ENCODE results near the gene PFAS.

PFAS gene

GRCh38 chr17:8275421-8276290 lies 26.6 kb downstream of the PFAS start:
- ATAC-seq: no peak
- Mint-ChIP-seq H3K27ac (no peak overlapping the region), H3K4me1 (no peaks in the 10 kb centered on the region), H3K27me3 (no peaks in the 10 kb centered on the region), H3K4me3 (no peak overlapping the region), H3K36me3 (peaks cover 21% of the 10 kb centered on the region), H3K9me3 (no peaks in the 10 kb centered on the region)

- no peak overlapping the region for H3K27ac Mint-ChIP-seq
- H3K36me3 Mint-ChIP-seq: peaks cover 10% of the 10 kb centered on the region
- H3K4me1 Mint-ChIP-seq: no peaks in the 10 kb centered on the region
- H3K9me3 Mint-ChIP-seq: no peaks in the 10 kb centered on the region
- no peak for ATAC-seq
- H3K27me3 Mint-ChIP-seq: no peaks in the 10 kb centered on the region
- no peak overlapping the region for H3K4me3 Mint-ChIP-seq
These were observed 28.2 kb downstream of the PFAS start for GRCh38 chr17:8277317-8277716.

- H3K36me3 Mint-ChIP-seq: no peaks in the 10 kb centered on the region
- peaks cover 15% of the 10 kb centered on the region for H3K4me1 Mint-ChIP-seq
- H3K9me3 Mint-ChIP-seq: no peaks in the 10 kb centered on the region
- H3K27ac Mint-ChIP-seq: no peak overlapping the region
- H3K4me3 Mint-ChIP-seq: no peak overlapping the region
- no peak for ATAC-seq
- H3K27me3 Mint-ChIP-seq: no peaks in the 10 kb centered on the region
These were observed 33.3 kb downstream of the PFAS start for GRCh38 chr17:8282345-8282744.

GRCh38 chr17:8283356-8283755 lies 34.3 kb downstream of the PFAS start:
- Mint-ChIP-seq H3K4me3 (no peak overlapping the region), H3K9me3 (no peaks in the 10 kb centered on the region), H3K36me3 (no peaks in the 10 kb centered on the region), H3K27ac (no peak overlapping the region), H3K4me1 (peaks cover 21% of the 10 kb centered on the region), H3K27me3 (no peaks in the 10 kb centered on the region)
- no peak for ATAC-seq

GRCh38 chr17:8284126-8284525 lies 35.0 kb downstream of the PFAS start:
- no peak for ATAC-seq
- peaks cover 24% of the 10 kb centered on the region for H3K4me1 Mint-ChIP-seq
- no peaks in the 10 kb centered on the region for H3K9me3 Mint-ChIP-seq
- H3K27ac Mint-ChIP-seq: no peak overlapping the region
- H3K36me3 Mint-ChIP-seq: no peaks in the 10 kb centered on the region
- no peak overlapping the region for H3K4me3 Mint-ChIP-seq
- no peaks in the 10 kb centered on the region for H3K27me3 Mint-ChIP-seq

- ATAC-seq: no peak
- Mint-ChIP-seq H3K36me3 (peaks cover 9% of the 10 kb centered on the region), H3K4me3 (no peak overlapping the region), H3K27me3 (no peaks in the 10 kb centered on the region), H3K27ac (no peak overlapping the region), H3K9me3 (no peaks in the 10 kb centered on the region), H3K4me1 (peaks cover 38% of the 10 kb centered on the region)
These were observed 36.4 kb downstream of the PFAS start for GRCh38 chr17:8285270-8286181.

- H3K4me3 Mint-ChIP-seq: peak overlapping the region; percentile 90
- no peak for ATAC-seq
- H3K27ac Mint-ChIP-seq: peak overlapping the region; percentile 98
- peaks cover 11% of the 10 kb centered on the region for H3K36me3 Mint-ChIP-seq
- no peaks in the 10 kb centered on the region for H3K27me3 Mint-ChIP-seq
- H3K4me1 Mint-ChIP-seq: peaks cover 47% of the 10 kb centered on the region
- no peaks in the 10 kb centered on the region for H3K9me3 Mint-ChIP-seq
These were observed 38.7 kb downstream of the PFAS start for GRCh38 chr17:8287651-8288335.

GRCh38 chr17:8288336-8289102 lies 39.4 kb downstream of the PFAS start, which contains the start of gene RANGRF:
TSS of gene RANGRF (plus strand) at chr17:8288670. CDS start at chr17:8288789, 119 bp downstream.
- peaks cover 11% of the 10 kb centered on the region for H3K36me3 Mint-ChIP-seq
- H3K9me3 Mint-ChIP-seq: no peaks in the 10 kb centered on the region
- peak; percentile 94 for ATAC-seq
- H3K4me3 Mint-ChIP-seq: peak within 1 kb of the TSS; percentile 90
- H3K4me1 Mint-ChIP-seq: peaks cover 54% of the 10 kb centered on the region
- H3K27me3 Mint-ChIP-seq: no peaks in the 10 kb centered on the region
- peak within 1 kb of the TSS; percentile 98 for H3K27ac Mint-ChIP-seq

- H3K4me1 Mint-ChIP-seq: peaks cover 55% of the 10 kb centered on the region
- ATAC-seq: no peak
These were observed 40.0 kb downstream of the PFAS start for GRCh38 chr17:8289103-8289397.

GRCh38 chr17:8290043-8290442 lies 41.0 kb downstream of the PFAS start:
- H3K4me3 Mint-ChIP-seq: peak overlapping the region; percentile 90
- ATAC-seq: no peak
- H3K27me3 Mint-ChIP-seq: no peaks in the 10 kb centered on the region
- H3K36me3 Mint-ChIP-seq: peaks cover 11% of the 10 kb centered on the region
- H3K4me1 Mint-ChIP-seq: peaks cover 65% of the 10 kb centered on the region
- H3K27ac Mint-ChIP-seq: peak overlapping the region; percentile 98
- no peaks in the 10 kb centered on the region for H3K9me3 Mint-ChIP-seq

More at GRCh38 chr17:8289103-8289397, 40.0 kb downstream of the PFAS start:
- Mint-ChIP-seq H3K9me3 (no peaks in the 10 kb centered on the region), H3K4me3 (peak overlapping the region; percentile 90), H3K27ac (peak overlapping the region; percentile 98), H3K27me3 (no peaks in the 10 kb centered on the region), H3K36me3 (peaks cover 11% of the 10 kb centered on the region)

- peak overlapping the region; percentile 23 for H3K27ac Mint-ChIP-seq
These were observed 43.7 kb downstream of the PFAS start for GRCh38 chr17:8292639-8293395.

GRCh38 chr17:8294361-8294760 lies 45.3 kb downstream of the PFAS start:
- peaks cover 11% of the 10 kb centered on the region for H3K36me3 Mint-ChIP-seq
- no peaks in the 10 kb centered on the region for H3K27me3 Mint-ChIP-seq
- H3K4me1 Mint-ChIP-seq: peaks cover 54% of the 10 kb centered on the region
- H3K9me3 Mint-ChIP-seq: no peaks in the 10 kb centered on the region
- peak overlapping the region; percentile 84 for H3K27ac Mint-ChIP-seq
- no peak for ATAC-seq
- H3K4me3 Mint-ChIP-seq: peak overlapping the region; percentile 86

More at GRCh38 chr17:8292639-8293395, 43.7 kb downstream of the PFAS start:
- Mint-ChIP-seq H3K27me3 (no peaks in the 10 kb centered on the region), H3K9me3 (no peaks in the 10 kb centered on the region), H3K4me3 (no peak overlapping the region), H3K36me3 (peaks cover 11% of the 10 kb centered on the region), H3K4me1 (peaks cover 61% of the 10 kb centered on the region)
- no peak for ATAC-seq

GRCh38 chr17:8294814-8295316 lies 45.8 kb downstream of the PFAS start:
- ATAC-seq: no peak
- H3K36me3 Mint-ChIP-seq: peaks cover 9% of the 10 kb centered on the region
- H3K4me1 Mint-ChIP-seq: peaks cover 49% of the 10 kb centered on the region

GRCh38 chr17:8300226-8300625 lies 51.1 kb downstream of the PFAS start:
- Mint-ChIP-seq H3K4me3 (no peak overlapping the region), H3K36me3 (no peaks in the 10 kb centered on the region), H3K4me1 (peaks cover 22% of the 10 kb centered on the region), H3K27ac (no peak overlapping the region), H3K27me3 (no peaks in the 10 kb centered on the region), H3K9me3 (no peaks in the 10 kb centered on the region)
- no peak for ATAC-seq

More at GRCh38 chr17:8294814-8295316, 45.8 kb downstream of the PFAS start:
- peak overlapping the region; percentile 86 for H3K4me3 Mint-ChIP-seq
- H3K9me3 Mint-ChIP-seq: no peaks in the 10 kb centered on the region
- H3K27me3 Mint-ChIP-seq: no peaks in the 10 kb centered on the region
- H3K27ac Mint-ChIP-seq: peak overlapping the region; percentile 84

All from stimulated activated memory B cell treated with anti-CD40 and anti-IgM and Interleukin-4, amounts not matched to agents 10 μg/mL and 1 μg/mL and 100 μg/mL, for 72 hours (primary cell).